Measurements from ENCODE around the gene BPIFB3.

The BPIFB3 gene

DNA sequence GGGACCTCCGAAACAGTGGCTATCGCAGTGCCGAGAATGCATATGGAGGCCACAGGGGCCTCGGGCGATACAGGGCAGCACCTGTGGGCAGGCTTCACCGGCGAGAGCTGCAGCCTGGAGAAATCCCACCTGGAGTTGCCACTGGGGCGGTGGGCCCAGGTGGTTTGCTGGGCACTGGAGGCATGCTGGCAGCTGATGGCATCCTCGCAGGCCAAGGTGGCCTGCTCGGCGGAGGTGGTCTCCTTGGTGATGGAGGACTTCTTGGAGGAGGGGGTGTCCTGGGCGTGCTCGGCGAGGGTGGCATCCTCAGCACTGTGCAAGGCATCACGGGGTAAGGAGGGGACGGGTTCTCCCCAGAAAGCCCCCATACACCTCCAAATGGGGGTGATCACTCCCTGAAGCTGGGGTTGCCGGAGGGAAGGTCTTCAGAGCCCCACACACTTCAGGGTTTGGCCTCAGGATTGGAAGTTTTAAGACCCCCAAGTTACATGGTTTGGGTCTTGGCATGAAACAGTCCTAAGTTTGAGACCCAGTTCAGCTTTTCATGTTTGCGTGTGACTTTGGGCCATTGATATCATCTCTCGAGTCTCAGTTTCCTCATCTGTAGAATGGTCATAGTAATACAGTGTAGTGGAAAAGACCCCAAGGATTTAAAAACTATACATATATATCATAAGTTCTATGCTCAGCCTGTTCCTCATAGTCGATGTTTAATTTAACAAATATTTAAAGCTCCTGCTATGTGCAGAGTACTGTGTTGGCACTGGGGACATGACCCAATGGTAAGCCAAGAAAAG, 30.0 kb downstream of the BPIFB3 start:
- Histone ChIP-seq H3K36me3 (ENCODE audit: control insufficient read depth in 5 of 5, insufficient read depth in 5 of 5, low read length in 5 of 5) (no peaks in the 10 kb centered on the region), H3K27me3 (ENCODE audit: control insufficient read depth in 5 of 5, insufficient read depth in 4 of 5, low read length in 5 of 5) (peaks cover 0 to 3% (median 2%) of the 10 kb centered on the region in 5 donors), H3K9me3 (ENCODE audit: control insufficient read depth in 5 of 5, low read length in 5 of 5) (no peaks in the 10 kb centered on the region), H3K27ac (ENCODE audit: low read depth, low read length) (no peak overlapping the region), H3K4me1 (ENCODE audit: control insufficient read depth in 5 of 5, insufficient read depth in 5 of 5, low read length in 5 of 5) (peaks cover 0 to 13% (median 9%) of the 10 kb centered on the region in 5 donors), H3K4me3 (ENCODE audit: low read depth in 1 of 5, low read length in 5 of 5) (no peak overlapping the region), H3K9ac (ENCODE audit: low read length in 5 of 5) (no peak overlapping the region)

- Histone ChIP-seq H3K9ac (ENCODE audit: low read length in 5 of 5) (no peak overlapping the region), H3K36me3 (ENCODE audit: control insufficient read depth in 5 of 5, insufficient read depth in 5 of 5, low read length in 5 of 5) (no peaks in the 10 kb centered on the region), H3K27ac (ENCODE audit: low read depth, low read length) (no peak overlapping the region), H3K27me3 (ENCODE audit: control insufficient read depth in 5 of 5, insufficient read depth in 4 of 5, low read length in 5 of 5) (peaks cover under 1 to 5% (median 2%) of the 10 kb centered on the region in 5 donors), H3K4me1 (ENCODE audit: control insufficient read depth in 5 of 5, insufficient read depth in 5 of 5, low read length in 5 of 5) (peaks cover 0 to 13% (median 9%) of the 10 kb centered on the region in 5 donors), H3K4me3 (ENCODE audit: low read depth in 1 of 5, low read length in 5 of 5) (no peak overlapping the region), H3K9me3 (ENCODE audit: control insufficient read depth in 5 of 5, low read length in 5 of 5) (no peaks in the 10 kb centered on the region)
These were observed 31.0 kb downstream of the BPIFB3 start for GRCh38 chr20:33084722-33085121.

- Histone ChIP-seq H3K36me3 (ENCODE audit: control insufficient read depth in 5 of 5, insufficient read depth in 5 of 5, low read length in 5 of 5) (no peaks in the 10 kb centered on the region), H3K9me3 (ENCODE audit: control insufficient read depth in 5 of 5, low read length in 5 of 5) (no peaks in the 10 kb centered on the region)
These were observed 32.5 kb downstream of the BPIFB3 start for GRCh38 chr20:33086052-33086722.

GRCh38 chr20:33091147-33091546, 37.4 kb downstream of the BPIFB3 start:
- H3K4me1 ChIP-seq (ENCODE audit: control insufficient read depth in 5 of 5, insufficient read depth in 5 of 5, low read length in 5 of 5), result peaks cover 0 to 4% (median under 1%) of the 10 kb centered on the region in 5 donors
- no peak overlapping the region for H3K4me3 ChIP-seq (ENCODE audit: low read depth in 1 of 5, low read length in 5 of 5)
- H3K27ac ChIP-seq (ENCODE audit: low read depth, low read length), result no peak overlapping the region
- no peaks in the 10 kb centered on the region for H3K36me3 ChIP-seq (ENCODE audit: control insufficient read depth in 5 of 5, insufficient read depth in 5 of 5, low read length in 5 of 5)
- no peaks in the 10 kb centered on the region for H3K9me3 ChIP-seq (ENCODE audit: control insufficient read depth in 5 of 5, low read length in 5 of 5)
- H3K27me3 ChIP-seq (ENCODE audit: control insufficient read depth in 5 of 5, insufficient read depth in 4 of 5, low read length in 5 of 5), result peaks cover 0 to 5% (median 0%) of the 10 kb centered on the region in 5 donors
- H3K9ac ChIP-seq (ENCODE audit: low read length in 5 of 5), result no peak overlapping the region

More at GRCh38 chr20:33086052-33086722, 32.5 kb downstream of the BPIFB3 start:
- H3K27me3 ChIP-seq (ENCODE audit: control insufficient read depth in 5 of 5, insufficient read depth in 4 of 5, low read length in 5 of 5), result peaks cover 2 to 5% (median 3%) of the 10 kb centered on the region in 5 donors
- H3K27ac ChIP-seq (ENCODE audit: low read depth, low read length), result no peak overlapping the region
- no peak overlapping the region for H3K9ac ChIP-seq (ENCODE audit: low read length in 5 of 5)
- H3K4me3 ChIP-seq (ENCODE audit: low read depth in 1 of 5, low read length in 5 of 5), result no peak overlapping the region
- H3K4me1 ChIP-seq (ENCODE audit: control insufficient read depth in 5 of 5, insufficient read depth in 5 of 5, low read length in 5 of 5), result peaks cover 0 to 13% (median 9%) of the 10 kb centered on the region in 5 donors

DNA sequence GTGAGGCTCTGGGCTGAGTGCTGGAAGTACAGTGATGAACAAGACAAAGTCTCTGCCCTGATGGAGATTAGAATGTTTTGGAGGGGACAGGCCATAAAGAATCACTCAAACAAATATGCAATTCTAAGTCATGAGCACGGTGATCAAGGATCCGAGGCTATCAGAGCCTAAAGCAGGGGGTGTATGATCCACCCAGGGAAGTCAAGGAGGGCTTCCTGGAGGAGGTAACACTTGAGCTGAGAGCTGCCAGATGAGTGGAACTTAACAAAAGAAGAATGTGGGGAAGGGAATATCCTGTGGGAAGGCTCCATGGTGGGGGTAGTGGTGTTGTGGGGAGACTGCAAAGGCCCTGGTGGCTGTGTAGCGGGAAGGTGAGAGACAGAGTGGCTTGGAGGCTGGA, 38.0 kb downstream of the BPIFB3 start:
- Histone ChIP-seq H3K4me1 (ENCODE audit: control insufficient read depth in 5 of 5, insufficient read depth in 5 of 5, low read length in 5 of 5) (peaks cover 0 to 10% (median 6%) of the 10 kb centered on the region in 5 donors), H3K27ac (ENCODE audit: low read depth, low read length) (no peak overlapping the region), H3K4me3 (ENCODE audit: low read depth in 1 of 5, low read length in 5 of 5) (no peak overlapping the region), H3K27me3 (ENCODE audit: control insufficient read depth in 5 of 5, insufficient read depth in 4 of 5, low read length in 5 of 5) (peaks cover 0 to 5% (median 0%) of the 10 kb centered on the region in 5 donors), H3K9ac (ENCODE audit: low read length in 5 of 5) (no peak overlapping the region), H3K9me3 (ENCODE audit: control insufficient read depth in 5 of 5, low read length in 5 of 5) (no peaks in the 10 kb centered on the region), H3K36me3 (ENCODE audit: control insufficient read depth in 5 of 5, insufficient read depth in 5 of 5, low read length in 5 of 5) (no peaks in the 10 kb centered on the region)

DNA sequence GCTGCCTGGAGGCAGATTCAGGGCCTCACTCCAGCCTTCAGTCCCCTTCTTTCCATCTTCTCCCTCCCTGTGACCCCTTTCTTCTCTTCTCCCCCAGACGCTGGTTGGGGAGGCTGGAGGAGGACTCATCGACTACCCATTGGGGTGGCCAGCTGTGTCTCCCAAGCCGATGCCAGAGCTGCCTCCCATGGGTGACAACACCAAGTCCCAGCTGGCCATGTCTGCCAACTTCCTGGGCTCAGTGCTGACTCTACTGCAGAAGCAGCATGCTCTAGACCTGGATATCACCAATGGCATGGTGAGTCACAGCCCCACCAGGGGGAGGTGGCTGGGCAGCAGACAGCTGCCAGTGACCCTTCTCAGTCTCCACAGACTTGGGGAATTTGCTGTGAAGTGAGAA, 38.7 kb downstream of the BPIFB3 start:
- Histone ChIP-seq H3K27ac (ENCODE audit: low read depth, low read length) (no peak overlapping the region), H3K36me3 (ENCODE audit: control insufficient read depth in 5 of 5, insufficient read depth in 5 of 5, low read length in 5 of 5) (no peaks in the 10 kb centered on the region), H3K4me1 (ENCODE audit: control insufficient read depth in 5 of 5, insufficient read depth in 5 of 5, low read length in 5 of 5) (peaks cover 0 to 16% (median 13%) of the 10 kb centered on the region in 5 donors), H3K4me3 (ENCODE audit: low read depth in 1 of 5, low read length in 5 of 5) (no peak overlapping the region), H3K9me3 (ENCODE audit: control insufficient read depth in 5 of 5, low read length in 5 of 5) (no peaks in the 10 kb centered on the region), H3K27me3 (ENCODE audit: control insufficient read depth in 5 of 5, insufficient read depth in 4 of 5, low read length in 5 of 5) (peaks cover 0 to 5% (median 0%) of the 10 kb centered on the region in 5 donors), H3K9ac (ENCODE audit: low read length in 5 of 5) (no peak overlapping the region)

DNA sequence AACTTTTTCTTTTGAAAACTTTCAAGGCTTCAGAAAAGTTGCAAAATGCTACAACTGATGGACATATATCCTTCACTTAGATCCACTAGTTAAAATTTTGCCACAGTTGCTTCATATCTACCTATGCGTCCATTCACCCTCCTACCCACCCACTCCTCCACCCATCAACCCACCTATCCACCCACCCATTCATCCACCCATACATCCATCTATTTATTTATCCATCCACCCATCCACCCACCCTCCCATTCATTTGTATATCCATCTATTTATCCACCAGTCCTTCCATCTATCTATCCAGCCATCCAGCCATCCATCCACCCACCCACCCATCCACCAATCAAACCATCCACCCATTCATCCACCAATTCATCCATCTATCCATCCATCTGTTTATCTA, 39.4 kb downstream of the BPIFB3 start:
- no peaks in the 10 kb centered on the region for H3K36me3 ChIP-seq (ENCODE audit: control insufficient read depth in 5 of 5, insufficient read depth in 5 of 5, low read length in 5 of 5)
- no peak overlapping the region for H3K4me3 ChIP-seq (ENCODE audit: low read depth in 1 of 5, low read length in 5 of 5)
- peaks cover 0 to 18% (median 14%) of the 10 kb centered on the region in 5 donors for H3K4me1 ChIP-seq (ENCODE audit: control insufficient read depth in 5 of 5, insufficient read depth in 5 of 5, low read length in 5 of 5)
- H3K27ac ChIP-seq (ENCODE audit: low read depth, low read length), result no peak overlapping the region
- no peaks in the 10 kb centered on the region for H3K9me3 ChIP-seq (ENCODE audit: control insufficient read depth in 5 of 5, low read length in 5 of 5)
- H3K9ac ChIP-seq (ENCODE audit: low read length in 5 of 5), result no peak overlapping the region
- H3K27me3 ChIP-seq (ENCODE audit: control insufficient read depth in 5 of 5, insufficient read depth in 4 of 5, low read length in 5 of 5), result peaks cover 0 to 5% (median 0%) of the 10 kb centered on the region in 5 donors

GRCh38 chr20:33093582-33093981, 39.9 kb downstream of the BPIFB3 start:
- H3K4me3 ChIP-seq (ENCODE audit: low read depth in 1 of 5, low read length in 5 of 5), result no peak overlapping the region
- H3K9ac ChIP-seq (ENCODE audit: low read length in 5 of 5), result no peak overlapping the region
- no peaks in the 10 kb centered on the region for H3K36me3 ChIP-seq (ENCODE audit: control insufficient read depth in 5 of 5, insufficient read depth in 5 of 5, low read length in 5 of 5)
- H3K4me1 ChIP-seq (ENCODE audit: control insufficient read depth in 5 of 5, insufficient read depth in 5 of 5, low read length in 5 of 5), result peaks cover 0 to 18% (median 14%) of the 10 kb centered on the region in 5 donors
- no peaks in the 10 kb centered on the region for H3K9me3 ChIP-seq (ENCODE audit: control insufficient read depth in 5 of 5, low read length in 5 of 5)
- H3K27me3 ChIP-seq (ENCODE audit: control insufficient read depth in 5 of 5, insufficient read depth in 4 of 5, low read length in 5 of 5), result peaks cover 0 to 5% (median 0%) of the 10 kb centered on the region in 5 donors
- H3K27ac ChIP-seq (ENCODE audit: low read depth, low read length), result no peak overlapping the region

DNA sequence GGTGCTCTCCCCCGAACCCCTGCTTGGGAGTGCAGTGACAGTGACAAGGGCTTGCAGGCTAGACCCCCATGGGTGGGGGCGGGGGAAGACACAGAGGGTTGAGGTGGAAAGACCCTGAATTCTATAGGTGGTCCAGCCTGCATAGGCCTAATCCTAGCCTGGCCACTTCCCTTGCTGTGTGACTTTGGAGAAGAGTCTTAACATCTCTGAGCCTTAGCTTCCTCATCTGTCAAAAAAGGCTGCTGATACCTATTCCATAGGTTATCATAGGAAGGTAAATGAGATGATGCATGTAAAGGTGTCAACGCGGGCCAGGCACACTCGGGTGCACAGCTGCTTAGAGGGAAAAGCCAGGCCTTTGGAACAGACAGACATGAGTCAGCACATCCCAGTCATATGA, 41.5 kb downstream of the BPIFB3 start:
- Histone ChIP-seq H3K4me1 (ENCODE audit: control insufficient read depth in 5 of 5, insufficient read depth in 5 of 5, low read length in 5 of 5) (peaks cover 0 to 18% (median 14%) of the 10 kb centered on the region in 5 donors), H3K9me3 (ENCODE audit: control insufficient read depth in 5 of 5, low read length in 5 of 5) (no peaks in the 10 kb centered on the region), H3K27ac (ENCODE audit: low read depth, low read length) (no peak overlapping the region), H3K27me3 (ENCODE audit: control insufficient read depth in 5 of 5, insufficient read depth in 4 of 5, low read length in 5 of 5) (peaks cover 0 to 5% (median 0%) of the 10 kb centered on the region in 5 donors), H3K4me3 (ENCODE audit: low read depth in 1 of 5, low read length in 5 of 5) (no peak overlapping the region), H3K36me3 (ENCODE audit: control insufficient read depth in 5 of 5, insufficient read depth in 5 of 5, low read length in 5 of 5) (no peaks in the 10 kb centered on the region), H3K9ac (ENCODE audit: low read length in 5 of 5) (no peak overlapping the region)
